ENCODE results near the gene STK11IP.

Gene STK11IP

GRCh38 chr2:219621935-219622334, 24.3 kb downstream of the STK11IP start:
- DNase-seq: no peak

GRCh38 chr2:219622472-219622871, 24.8 kb downstream of the STK11IP start:
- DNase-seq: no peak

GRCh38 chr2:219624565-219624964, 26.9 kb downstream of the STK11IP start:
- no peak for DNase-seq

GRCh38 chr2:219625179-219625578, 27.5 kb downstream of the STK11IP start:
- no peak for DNase-seq

- no peak for DNase-seq
These were observed 28.9 kb downstream of the STK11IP start for GRCh38 chr2:219626540-219626939.

- no peak for DNase-seq
These were observed 29.7 kb downstream of the STK11IP start, which contains the start of gene SLC4A3 for GRCh38 chr2:219627103-219628100. Gene SLC4A3, plus strand, starts transcription at chr2:219627630. Its CDS starts 363 bp downstream, at chr2:219627993.

GRCh38 chr2:219628235-219628985, 30.8 kb downstream of the STK11IP start:
- no peak for DNase-seq

GRCh38 chr2:219628986-219629901, 31.6 kb downstream of the STK11IP start:
- no peak for DNase-seq

GRCh38 chr2:219629976-219630695, 32.5 kb downstream of the STK11IP start:
- no peak for DNase-seq

GRCh38 chr2:219630770-219631405, 33.2 kb downstream of the STK11IP start:
- DNase-seq: no peak

GRCh38 chr2:219631406-219631891, 33.8 kb downstream of the STK11IP start:
- no peak for DNase-seq

- no peak for DNase-seq
These were observed 34.5 kb downstream of the STK11IP start for GRCh38 chr2:219631904-219632759.

- no peak for DNase-seq
These were observed 35.1 kb downstream of the STK11IP start for GRCh38 chr2:219632760-219633105.

- DNase-seq: no peak
These were observed 35.8 kb downstream of the STK11IP start for GRCh38 chr2:219633276-219634065.

GRCh38 chr2:219634171-219634940, 36.7 kb downstream of the STK11IP start:
- DNase-seq: no peak

- no peak for DNase-seq
These were observed 37.5 kb downstream of the STK11IP start for GRCh38 chr2:219634951-219635751.

GRCh38 chr2:219636144-219636915, 38.7 kb downstream of the STK11IP start:
- no peak for DNase-seq
